ENCODE data around the gene REC8. TPM values are rescaled to one million over a fixed set of nuclear protein-coding genes. Genes with fewer than 3 reads are reported as not detected.

Gene REC8
- total and polyA plus RNA-seq, 2 experiments from 2014 or later = 44.8 to 170 TPM

DNA sequence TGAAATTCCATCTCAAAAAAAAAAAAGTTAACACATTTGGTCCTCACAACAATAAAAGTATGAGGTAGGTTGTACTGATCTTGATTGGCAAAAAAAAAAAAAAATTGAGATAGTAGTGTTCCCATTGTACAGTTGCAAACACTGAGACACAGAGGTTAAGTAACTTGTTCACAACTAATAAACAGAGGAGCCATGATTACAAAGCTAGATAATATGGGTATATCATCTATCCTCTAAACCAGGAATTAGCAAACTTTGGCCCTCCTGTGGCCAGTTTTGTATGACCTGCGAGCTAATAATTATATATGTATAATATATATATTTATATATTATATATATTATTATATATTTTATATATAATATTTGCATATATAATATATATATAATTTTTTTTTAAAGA is 38.1 kb upstream of the REC8 start:
- peaks cover 7% of the 10 kb centered on the region for H3K4me1 ChIP-seq (ENCODE audit: insufficient read depth)
- 100% methylated on average over 1 of the region's 1 CpG for WGBS (ENCODE audit: low lambda C conversion rate, missing lambda C conversion rate)

GRCh38 chr14:24135584-24135833 is 36.4 kb upstream of the REC8 start:
- Histone ChIP-seq H3K79me2 (peaks cover 43% of the 10 kb centered on the region), H3K27me3 (no peaks in the 10 kb centered on the region), H3K4me2 (peak overlapping the region; percentile 88), H2AFZ (peak overlapping the region; percentile 80), H3K27ac (peak overlapping the region; percentile 63), H3K4me1 (ENCODE audit: insufficient read depth) (peaks cover 7% of the 10 kb centered on the region), H3K4me3 (peak overlapping the region; percentile 35), H3K9me2 (replicated peaks; ENCODE audit: insufficient read depth) (no peaks in the 10 kb centered on the region), H3K9me3 (ENCODE audit: low read depth) (no peaks in the 10 kb centered on the region), H4K20me1 (ENCODE audit: insufficient read depth, poor library complexity, severe bottlenecking) (peaks cover 3% of the 10 kb centered on the region), H3K36me3 (replicated peaks; ENCODE audit: insufficient read depth, low read depth) (no peaks in the 10 kb centered on the region)
- WGBS (ENCODE audit: low lambda C conversion rate, missing lambda C conversion rate) = 6% methylated on average over 9 of the region's 9 CpGs
- no peak for TF ChIP-seq CTCF (IDR thresholded peaks at IDR 0.05; ENCODE audit: poor library complexity)
- no peak for TF ChIP-seq EZH2 (IDR thresholded peaks at IDR 0.05; ENCODE audit: borderline replicate concordance)
- DNase-seq (ENCODE audit: low spot score) = no peak

More for the DNA sequence above, 38.1 kb upstream of the REC8 start:
- DNase-seq (ENCODE audit: low spot score) = no peak
- H3K27me3 ChIP-seq = no peaks in the 10 kb centered on the region
- no peak overlapping the region for H2AFZ ChIP-seq
- no peak overlapping the region for H3K4me3 ChIP-seq
- H3K27ac ChIP-seq = no peak overlapping the region
- H3K9me2 ChIP-seq (replicated peaks; ENCODE audit: insufficient read depth) = no peaks in the 10 kb centered on the region
- peaks cover 27% of the 10 kb centered on the region for H3K79me2 ChIP-seq
- H3K9me3 ChIP-seq (ENCODE audit: low read depth) = no peaks in the 10 kb centered on the region
- no peak overlapping the region for H3K4me2 ChIP-seq
- no peaks in the 10 kb centered on the region for H4K20me1 ChIP-seq (ENCODE audit: insufficient read depth, poor library complexity, severe bottlenecking)
- TF ChIP-seq CTCF (IDR thresholded peaks at IDR 0.05; ENCODE audit: poor library complexity) (no peak), EZH2phosphoT487 (IDR thresholded peaks at IDR 0.05; ENCODE audit: low read depth, severe bottlenecking, unreplicated experiment) (no peak), EZH2 (IDR thresholded peaks at IDR 0.05; ENCODE audit: borderline replicate concordance) (no peak)
- H3K36me3 ChIP-seq (replicated peaks; ENCODE audit: insufficient read depth, low read depth) = no peaks in the 10 kb centered on the region

DNA sequence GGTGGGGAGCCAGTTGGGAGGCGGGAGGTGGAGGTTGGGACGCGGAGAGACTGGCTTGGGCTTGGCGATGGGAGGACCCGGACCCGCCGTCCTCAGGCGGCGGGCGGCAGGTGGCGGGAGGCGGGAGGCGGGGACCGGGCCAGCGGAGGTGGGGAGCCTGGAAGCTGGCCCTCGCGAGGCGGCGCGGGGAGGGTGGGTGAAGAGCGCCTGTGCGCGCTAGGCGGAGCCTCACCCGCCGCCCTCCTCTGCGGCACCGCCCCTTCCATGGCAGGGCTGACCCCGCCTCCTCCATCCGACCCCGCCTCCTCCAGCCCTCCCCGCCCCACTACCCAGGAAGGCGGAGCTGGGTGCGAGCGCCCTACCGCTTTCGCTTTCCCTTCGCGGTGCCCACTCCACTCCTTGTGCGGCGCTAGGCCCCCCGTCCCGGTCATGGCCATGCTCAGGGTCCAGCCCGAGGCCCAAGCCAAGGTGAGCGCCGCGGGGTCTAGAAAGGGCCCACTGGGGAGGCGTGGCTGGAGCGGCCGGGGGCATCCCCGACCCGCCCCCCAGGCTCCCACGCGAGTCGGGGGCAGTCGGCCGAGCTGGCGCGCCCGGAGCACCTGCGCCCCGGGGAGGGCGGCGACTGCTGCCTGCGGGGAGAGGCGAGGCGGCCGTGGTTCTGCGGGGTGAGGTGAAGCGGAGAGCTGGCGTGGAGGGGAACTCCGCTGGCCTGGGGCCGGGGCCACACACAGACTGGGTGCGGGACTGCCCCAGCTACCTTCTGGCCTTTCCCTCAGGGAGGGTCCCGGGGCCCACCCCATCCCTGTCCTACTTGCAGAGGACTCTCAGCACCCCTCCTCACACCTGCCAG is 35.8 kb upstream of the REC8 start, which contains the start of gene PSME1:
TSS of gene PSME1 (plus strand) at position 361 of the 850 bp plus-strand sequence. CDS start at position 430, 69 bp downstream.
- no peaks in the 10 kb centered on the region for H3K9me3 ChIP-seq (ENCODE audit: low read depth)
- H3K36me3 ChIP-seq (replicated peaks; ENCODE audit: insufficient read depth, low read depth) = no peaks in the 10 kb centered on the region
- H3K4me3 ChIP-seq = peak within 1 kb of the TSS; percentile 95
- H4K20me1 ChIP-seq (ENCODE audit: insufficient read depth, poor library complexity, severe bottlenecking) = peaks cover 3% of the 10 kb centered on the region
- peaks cover 43% of the 10 kb centered on the region for H3K79me2 ChIP-seq
- H3K9me2 ChIP-seq (replicated peaks; ENCODE audit: insufficient read depth) = no peaks in the 10 kb centered on the region
- H3K27ac ChIP-seq = peak within 1 kb of the TSS; percentile 89
- H3K4me2 ChIP-seq = peak within 1 kb of the TSS; percentile 97
- TF ChIP-seq EZH2 (IDR thresholded peaks at IDR 0.05; ENCODE audit: borderline replicate concordance) (no peak), EZH2phosphoT487 (IDR thresholded peaks at IDR 0.05; ENCODE audit: low read depth, severe bottlenecking, unreplicated experiment) (no peak)
- H2AFZ ChIP-seq = peak within 1 kb of the TSS; percentile 93
- under 1% methylated on average over 21 of the region's 75 CpGs for WGBS (ENCODE audit: low lambda C conversion rate, missing lambda C conversion rate)
- H3K4me1 ChIP-seq (ENCODE audit: insufficient read depth) = peaks cover 7% of the 10 kb centered on the region
- peak; percentile 97 for DNase-seq (ENCODE audit: low spot score)
- no peaks in the 10 kb centered on the region for H3K27me3 ChIP-seq

DNA sequence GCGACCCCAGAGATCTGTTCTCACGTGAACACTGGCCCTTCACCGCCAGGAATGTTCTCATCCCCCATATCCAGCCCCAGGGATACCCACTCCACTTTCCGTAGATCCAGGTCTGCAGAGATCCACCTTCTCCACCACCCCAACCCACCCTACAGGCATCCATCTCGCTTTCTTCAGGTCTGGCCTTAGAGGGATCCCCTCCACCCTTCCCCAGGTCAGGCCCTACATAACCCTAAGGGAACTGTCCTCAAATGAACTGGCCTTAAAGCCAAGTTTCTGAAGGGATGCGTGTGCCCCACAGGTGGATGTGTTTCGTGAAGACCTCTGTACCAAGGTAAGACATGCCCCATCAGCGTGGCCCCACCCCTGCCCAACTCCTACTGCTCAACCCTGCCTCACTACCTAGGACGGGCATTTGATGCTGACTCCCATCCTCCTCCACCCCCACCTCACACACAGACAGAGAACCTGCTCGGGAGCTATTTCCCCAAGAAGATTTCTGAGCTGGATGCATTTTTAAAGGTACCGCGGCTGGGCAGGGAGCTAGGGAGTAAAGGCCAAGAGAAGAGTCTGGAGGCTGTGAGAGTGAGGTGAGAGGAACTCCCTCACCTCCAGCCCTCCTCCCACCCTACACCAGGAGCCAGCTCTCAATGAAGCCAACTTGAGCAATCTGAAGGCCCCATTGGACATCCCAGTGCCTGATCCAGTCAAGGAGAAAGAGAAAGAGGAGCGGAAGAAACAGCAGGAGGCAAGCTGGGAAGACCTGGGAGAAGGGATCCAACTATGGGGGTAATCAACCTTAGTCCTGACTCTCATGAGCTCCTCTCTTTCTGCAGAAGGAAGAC is 35.0 kb upstream of the REC8 start:
- Histone ChIP-seq H3K27ac (peak overlapping the region; percentile 89), H2AFZ (no peak overlapping the region)

More for the DNA sequence above, 35.0 kb upstream of the REC8 start:
- no peaks in the 10 kb centered on the region for H3K36me3 ChIP-seq (replicated peaks; ENCODE audit: insufficient read depth, low read depth)
- H3K79me2 ChIP-seq = peaks cover 43% of the 10 kb centered on the region
- H3K4me1 ChIP-seq (ENCODE audit: insufficient read depth) = peaks cover 7% of the 10 kb centered on the region
- H3K27me3 ChIP-seq = no peaks in the 10 kb centered on the region
- H3K4me3 ChIP-seq = peak overlapping the region; percentile 95
- WGBS (ENCODE audit: low lambda C conversion rate, missing lambda C conversion rate) = 39% methylated on average over 12 of the region's 13 CpGs
- peaks cover 3% of the 10 kb centered on the region for H4K20me1 ChIP-seq (ENCODE audit: insufficient read depth, poor library complexity, severe bottlenecking)
- no peaks in the 10 kb centered on the region for H3K9me2 ChIP-seq (replicated peaks; ENCODE audit: insufficient read depth)
- TF ChIP-seq CTCF (IDR thresholded peaks at IDR 0.05; ENCODE audit: poor library complexity) (no peak), EZH2phosphoT487 (IDR thresholded peaks at IDR 0.05; ENCODE audit: low read depth, severe bottlenecking, unreplicated experiment) (no peak), EZH2 (IDR thresholded peaks at IDR 0.05; ENCODE audit: borderline replicate concordance) (no peak)
- no peaks in the 10 kb centered on the region for H3K9me3 ChIP-seq (ENCODE audit: low read depth)
- DNase-seq (ENCODE audit: low spot score) = no peak
- H3K4me2 ChIP-seq = peak overlapping the region; percentile 97

Data from hepatocyte (in vitro differentiated cells).